ENCODE measurements around the gene TNS1.

Gene TNS1

DNA sequence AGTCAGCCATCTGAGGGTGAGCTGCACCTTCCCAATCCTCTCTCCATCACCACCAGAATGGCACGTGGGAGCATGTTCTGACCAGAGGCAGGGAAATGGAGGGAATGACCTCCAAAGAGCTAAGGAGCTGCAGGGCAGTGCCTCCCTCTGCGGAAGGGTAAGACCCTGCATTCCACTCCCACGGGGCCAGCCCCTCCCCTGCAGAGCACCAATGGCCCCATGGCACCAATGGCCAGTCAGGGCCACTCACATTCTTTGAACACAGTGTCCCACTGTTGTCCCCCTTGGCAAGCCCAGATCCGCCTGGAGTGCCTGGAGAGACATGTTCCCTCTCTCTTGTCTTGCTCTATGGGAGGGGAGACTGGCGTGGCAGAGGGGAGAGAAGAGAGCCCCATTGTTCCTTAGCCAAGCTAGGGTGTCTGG lies 164.4 kb downstream of the TNS1 start:
- no peak for FAIRE-seq
- no peak for DNase-seq (ENCODE audit: insufficient read length, low spot score)

DNA sequence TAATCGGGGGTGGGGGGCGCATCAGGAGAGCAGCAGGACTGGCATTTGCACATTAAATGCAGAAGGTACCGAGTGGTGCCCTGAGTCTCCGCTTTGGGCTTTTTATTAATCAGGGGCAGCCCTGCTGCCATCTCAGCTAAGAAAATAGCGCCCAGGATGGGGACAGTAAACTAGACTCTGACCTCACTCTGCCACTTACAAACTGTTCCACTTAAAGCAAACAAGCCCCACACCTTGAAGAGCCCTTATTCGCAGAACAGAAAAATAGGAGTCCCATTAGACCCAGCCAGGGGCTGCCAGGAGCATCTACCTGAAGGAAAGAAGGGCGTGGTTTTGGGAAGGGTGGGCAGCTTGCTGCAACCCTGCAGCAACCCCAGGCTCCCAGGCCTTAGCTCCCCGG lies 165.3 kb downstream of the TNS1 start:
- FAIRE-seq (no peak), DNase-seq (ENCODE audit: insufficient read length, low spot score) (no peak)

DNA sequence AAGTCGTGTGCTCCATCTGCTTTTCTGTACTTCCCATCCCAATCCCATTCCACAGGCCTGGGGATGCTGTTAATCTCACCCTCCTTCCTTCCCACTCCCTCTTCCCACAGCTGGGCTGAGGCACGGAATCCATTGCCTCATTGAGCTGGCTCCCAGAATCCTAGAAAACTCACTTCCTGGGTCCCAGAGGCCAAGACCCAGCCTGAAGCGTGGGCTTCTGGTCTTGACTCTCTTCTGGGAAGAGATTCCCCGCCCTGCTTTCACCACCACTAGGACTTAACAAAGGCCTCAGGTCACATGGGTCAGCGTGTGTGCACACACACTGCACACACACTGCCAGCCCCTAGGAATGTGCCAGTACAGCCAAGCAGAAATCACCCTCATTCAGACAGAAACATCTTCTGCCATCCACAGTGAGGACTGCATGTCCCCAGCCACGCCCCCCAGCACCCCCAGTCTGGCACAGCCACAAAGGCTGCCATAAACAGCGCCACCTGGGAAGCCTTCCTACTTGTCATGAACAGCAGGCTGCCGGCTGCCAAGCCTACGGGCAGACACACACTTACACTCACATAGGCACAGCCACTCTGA lies 165.8 kb downstream of the TNS1 start:
- DNase-seq (ENCODE audit: insufficient read length, low spot score) (no peak), FAIRE-seq (no peak)

DNA sequence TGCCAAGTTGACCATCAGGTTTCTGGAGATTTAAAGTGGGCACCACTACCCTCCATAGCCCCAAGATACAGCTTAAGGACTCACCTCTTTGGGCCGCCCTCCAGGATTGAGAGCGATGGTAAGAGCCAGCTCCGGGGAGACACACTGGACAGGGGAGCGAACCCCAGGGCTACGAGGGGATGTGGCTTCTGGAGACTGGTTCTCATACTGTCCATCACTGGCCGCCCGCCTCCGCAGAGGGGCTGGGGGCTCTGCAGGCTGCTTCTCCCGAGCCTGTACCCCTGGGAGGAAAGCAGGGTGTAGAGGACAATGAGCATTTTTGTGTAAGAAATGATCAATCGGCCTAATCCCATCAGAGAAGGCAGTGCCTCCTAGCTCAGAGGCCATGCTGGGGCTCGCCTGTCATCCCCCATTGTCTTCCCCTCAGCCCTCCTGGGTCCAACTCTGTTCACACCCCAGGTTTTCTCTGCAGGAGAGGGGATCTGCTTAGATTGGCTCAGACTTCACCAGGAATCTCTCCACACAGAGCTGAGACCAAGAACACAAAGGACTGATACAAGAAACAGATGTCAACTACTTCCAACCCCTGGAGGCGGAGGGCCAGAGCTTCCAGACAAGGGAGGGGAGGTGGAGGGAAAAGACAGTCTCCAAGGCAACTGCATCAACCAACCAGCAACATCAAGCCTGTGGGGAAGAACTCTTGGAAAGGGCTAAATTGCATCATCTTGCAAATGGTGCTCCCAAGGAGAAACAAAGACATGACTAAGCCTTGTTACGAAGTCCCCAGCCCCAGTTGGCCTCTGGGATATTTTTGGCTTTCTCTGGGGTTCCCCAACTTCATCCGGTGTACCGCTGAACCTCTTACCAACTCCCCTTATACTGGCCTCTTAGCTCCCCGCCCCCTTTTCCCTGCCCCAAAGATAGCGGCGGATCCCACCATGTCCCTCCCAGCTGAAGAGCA lies 166.6 kb downstream of the TNS1 start:
- FAIRE-seq (no peak), DNase-seq (ENCODE audit: insufficient read length, low spot score) (no peak)

DNA sequence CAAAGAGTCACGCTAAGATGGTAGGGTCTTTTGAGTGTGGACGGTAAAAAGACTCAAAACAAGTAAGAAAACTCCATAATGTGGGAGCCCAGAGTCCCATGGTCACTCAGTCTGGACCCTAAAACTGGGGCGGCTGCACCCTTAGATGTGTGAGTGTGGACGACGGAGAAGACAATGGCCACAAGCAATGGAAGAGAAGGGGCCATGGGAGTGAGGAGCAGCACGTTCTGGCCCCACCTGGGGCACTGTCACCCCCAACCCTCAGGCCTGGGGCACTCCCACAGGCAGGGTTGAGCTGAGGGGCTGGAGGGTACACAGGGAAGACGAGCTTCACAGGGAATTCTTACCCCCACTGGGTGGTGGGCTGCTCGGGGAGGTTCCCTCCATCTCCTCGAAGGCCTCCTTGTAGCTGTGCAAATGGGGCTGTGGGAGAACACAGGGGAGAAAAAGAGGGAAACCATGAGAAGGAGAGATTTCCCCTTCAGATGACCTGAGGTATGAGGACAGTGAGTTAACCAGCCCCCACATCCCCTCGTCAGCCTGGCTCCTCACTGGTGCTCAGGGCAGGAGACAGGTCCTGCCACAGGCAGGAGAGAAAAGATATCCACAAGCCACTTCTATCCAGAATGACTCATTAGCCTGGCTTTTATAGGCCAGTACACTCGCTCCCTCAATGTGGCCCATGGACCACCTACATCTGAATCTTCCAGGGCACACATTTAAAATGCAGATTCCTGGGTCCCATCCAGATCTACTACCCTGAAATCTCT lies 167.9 kb downstream of the TNS1 start:
- FAIRE-seq (no peak), DNase-seq (ENCODE audit: insufficient read length, low spot score) (no peak)

DNA sequence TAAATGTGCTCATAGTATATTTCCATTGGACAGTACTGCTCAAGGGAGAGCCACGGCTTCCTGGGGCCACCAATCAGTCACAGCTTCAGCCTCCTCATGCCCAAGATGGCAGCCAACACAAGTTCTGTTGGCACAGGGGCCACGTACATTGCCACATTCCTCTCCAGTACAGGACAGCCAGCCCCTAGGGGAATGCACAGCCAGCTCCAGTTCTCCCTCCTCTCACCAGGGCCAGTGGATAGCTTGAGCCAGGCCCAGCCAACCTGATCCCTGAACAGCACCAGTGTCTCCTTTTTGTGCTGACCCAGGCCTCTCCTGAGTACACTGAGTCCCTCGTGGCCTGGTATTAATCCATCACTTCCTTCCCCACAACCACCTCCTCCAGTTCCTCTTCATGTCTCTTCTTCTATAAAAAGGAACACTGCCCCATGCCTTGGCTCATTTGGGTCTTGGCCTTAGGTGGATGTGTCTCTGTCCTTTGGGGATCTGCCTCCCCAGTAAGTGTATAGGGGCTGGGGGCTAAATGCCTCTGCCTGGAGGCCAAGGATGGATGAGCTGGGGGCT lies 168.7 kb downstream of the TNS1 start:
- DNase-seq (ENCODE audit: insufficient read length, low spot score) (no peak), FAIRE-seq (no peak)

DNA sequence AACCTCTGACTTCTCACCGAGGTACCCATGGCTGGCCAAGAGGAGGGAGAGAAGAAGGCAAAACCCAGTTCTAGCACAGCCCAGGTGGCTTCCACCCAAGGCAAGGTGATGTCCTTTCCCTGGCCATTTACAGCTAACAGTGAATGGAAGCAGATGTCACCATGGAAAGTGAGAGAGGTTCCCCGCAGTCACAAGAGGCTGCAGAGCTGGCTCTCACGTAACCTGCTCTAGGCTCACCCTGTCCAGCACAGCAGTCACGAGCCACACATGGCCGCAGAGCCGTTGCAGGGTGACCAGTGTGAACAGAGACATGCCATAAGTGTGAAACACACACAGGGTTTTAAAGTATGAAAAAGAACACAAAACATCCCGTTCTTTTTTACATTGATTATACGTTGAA lies 169.4 kb downstream of the TNS1 start:
- FAIRE-seq, result no peak
- DNase-seq (ENCODE audit: insufficient read length, low spot score), result no peak

DNA sequence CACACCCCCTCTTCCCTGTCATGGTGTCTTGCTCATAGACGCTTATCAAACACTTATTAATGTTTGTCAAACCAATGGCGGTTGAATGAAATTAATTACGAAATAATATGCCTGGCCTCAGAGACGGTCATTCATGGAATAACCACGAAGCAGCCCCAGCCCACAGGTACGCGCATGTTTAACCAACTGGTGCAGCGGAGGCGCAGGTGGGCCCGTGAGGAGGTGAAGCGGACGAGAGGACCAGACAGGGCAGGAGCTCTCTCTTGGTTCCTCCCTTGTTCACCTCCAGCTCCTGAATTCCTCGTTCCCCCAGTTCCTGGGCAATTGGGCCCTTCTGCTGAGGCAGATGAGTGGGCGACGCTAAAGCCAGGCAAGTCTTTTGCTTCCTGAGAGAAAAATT lies 169.8 kb downstream of the TNS1 start:
- DNase-seq (ENCODE audit: insufficient read length, low spot score) (no peak), FAIRE-seq (no peak)

DNA sequence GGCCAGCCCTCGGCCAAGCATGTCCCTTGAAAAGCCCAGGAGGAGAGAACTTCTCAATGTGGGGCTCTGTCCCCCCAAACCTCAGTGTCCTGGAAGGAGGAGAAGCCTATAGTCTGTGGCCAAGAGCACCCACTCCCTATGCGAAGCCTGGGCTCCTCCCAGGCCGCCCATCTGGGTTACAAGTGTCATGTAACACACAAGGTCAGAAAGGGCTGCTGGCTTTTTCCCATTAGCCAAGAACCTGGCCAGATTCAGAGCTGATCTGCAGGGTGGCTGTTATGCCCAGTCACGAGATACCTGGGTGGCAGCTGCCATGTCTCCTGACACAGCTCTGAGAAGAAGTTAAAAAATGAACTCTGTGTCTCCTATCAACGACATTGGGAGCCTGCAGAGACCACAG lies 170.7 kb downstream of the TNS1 start:
- DNase-seq (ENCODE audit: insufficient read length, low spot score) (no peak), FAIRE-seq (no peak)

DNA sequence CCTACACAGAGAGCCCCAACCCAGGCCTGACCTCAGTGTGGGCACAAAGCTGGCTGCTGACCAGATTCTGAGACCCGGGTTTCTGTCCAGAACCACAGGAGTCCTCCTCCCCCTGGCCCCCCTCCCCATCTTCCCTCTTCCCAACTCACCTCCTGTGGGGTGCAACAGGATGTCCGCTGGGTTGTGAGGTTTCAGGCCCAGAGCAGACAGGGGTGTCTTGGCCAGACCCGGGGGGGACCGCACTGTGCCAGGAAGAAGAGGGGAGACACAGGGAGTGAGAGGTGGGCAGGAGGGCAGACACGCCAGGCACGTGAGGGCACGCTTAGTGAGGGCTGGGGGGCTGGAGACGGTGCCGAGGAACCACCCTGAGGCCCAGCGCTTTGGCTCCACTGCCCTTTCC lies 171.5 kb downstream of the TNS1 start:
- FAIRE-seq (no peak), DNase-seq (ENCODE audit: insufficient read length, low spot score) (no peak)

DNA sequence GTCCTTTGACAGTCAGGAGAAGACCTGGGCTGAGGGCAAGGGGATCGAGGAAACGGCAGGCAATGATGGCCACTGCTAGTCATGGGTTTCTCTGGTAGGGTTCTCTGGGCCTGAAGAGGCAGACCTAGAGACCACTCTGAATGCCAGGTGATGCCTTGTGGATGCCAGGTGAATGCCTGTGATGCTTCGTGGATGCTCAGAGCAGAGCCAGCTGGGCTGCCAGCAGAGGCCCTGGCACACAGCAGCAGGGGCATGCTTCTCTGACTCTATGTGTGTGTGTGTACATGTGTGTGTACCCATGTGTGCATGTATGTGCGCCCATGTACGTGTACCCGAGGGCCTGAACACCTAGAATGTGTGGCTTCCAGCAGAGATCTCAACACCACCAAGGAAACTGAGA lies 172.0 kb downstream of the TNS1 start:
- peak; percentile 52 for FAIRE-seq

DNA sequence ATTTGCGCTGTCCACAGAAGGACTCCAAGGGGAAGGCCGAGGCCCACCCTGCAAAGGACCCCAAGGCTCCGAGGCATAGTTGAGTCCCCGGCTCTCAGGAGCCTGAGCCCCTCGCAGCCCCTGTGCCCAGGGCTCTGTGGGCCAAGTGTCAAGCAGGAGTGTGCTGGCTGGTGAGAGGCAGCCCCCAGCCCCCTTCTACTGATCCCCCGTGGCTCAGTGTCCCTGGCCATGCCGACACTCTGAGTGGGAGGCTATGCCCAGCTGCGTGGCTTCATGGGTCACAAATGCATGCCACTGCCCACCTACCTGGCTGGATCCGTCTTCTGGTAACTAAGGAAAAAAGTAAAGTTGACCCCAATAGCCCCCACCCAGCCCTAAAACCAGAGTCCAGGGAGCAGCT lies 172.7 kb downstream of the TNS1 start:
- FAIRE-seq, result no peak
- no peak for DNase-seq (ENCODE audit: insufficient read length, low spot score)

More for the DNA sequence above, 172.0 kb downstream of the TNS1 start:
- DNase-seq (ENCODE audit: insufficient read length, low spot score), result no peak

DNA sequence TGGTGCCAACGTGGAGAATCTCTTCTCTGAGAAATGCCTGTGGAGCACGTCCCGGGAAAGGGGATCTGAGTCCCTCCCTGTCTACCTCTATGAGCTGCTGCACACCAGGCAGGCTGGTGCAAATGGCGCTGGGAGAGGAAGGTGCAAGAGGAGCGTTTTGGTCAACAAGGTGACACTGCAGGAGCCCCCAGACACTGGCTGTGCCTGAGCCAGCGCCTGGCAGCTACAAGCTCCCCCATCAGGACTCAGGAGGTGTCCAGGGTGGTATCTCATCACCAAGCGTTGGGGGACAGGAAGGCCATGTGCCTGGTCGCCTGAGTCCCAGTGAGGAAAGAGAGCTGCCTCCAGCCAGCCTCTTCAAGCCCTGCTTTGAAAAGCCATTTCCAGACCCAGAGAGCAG lies 173.4 kb downstream of the TNS1 start:
- DNase-seq (ENCODE audit: insufficient read length, low spot score), result no peak
- FAIRE-seq, result no peak

DNA sequence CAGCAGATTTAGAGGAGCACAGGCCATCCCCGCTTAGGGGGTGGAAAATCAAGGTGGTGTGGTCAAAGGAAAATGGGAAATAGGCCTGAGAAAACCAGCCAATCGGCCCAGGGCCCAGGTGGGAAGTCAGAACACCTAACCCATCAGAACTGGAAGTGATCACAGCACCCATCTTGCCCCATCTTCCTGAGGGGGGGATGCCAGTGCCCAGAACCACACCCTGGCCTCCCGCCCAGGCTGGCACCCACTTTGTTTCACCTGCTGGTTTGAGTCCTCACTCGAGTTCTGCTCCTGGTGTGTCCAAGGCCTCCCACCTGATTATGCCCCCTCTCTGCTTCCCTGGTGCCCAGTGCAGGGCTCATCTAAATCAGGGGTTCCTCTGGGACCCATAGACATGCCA lies 174.5 kb downstream of the TNS1 start:
- FAIRE-seq (no peak), DNase-seq (ENCODE audit: insufficient read length, low spot score) (no peak)

DNA sequence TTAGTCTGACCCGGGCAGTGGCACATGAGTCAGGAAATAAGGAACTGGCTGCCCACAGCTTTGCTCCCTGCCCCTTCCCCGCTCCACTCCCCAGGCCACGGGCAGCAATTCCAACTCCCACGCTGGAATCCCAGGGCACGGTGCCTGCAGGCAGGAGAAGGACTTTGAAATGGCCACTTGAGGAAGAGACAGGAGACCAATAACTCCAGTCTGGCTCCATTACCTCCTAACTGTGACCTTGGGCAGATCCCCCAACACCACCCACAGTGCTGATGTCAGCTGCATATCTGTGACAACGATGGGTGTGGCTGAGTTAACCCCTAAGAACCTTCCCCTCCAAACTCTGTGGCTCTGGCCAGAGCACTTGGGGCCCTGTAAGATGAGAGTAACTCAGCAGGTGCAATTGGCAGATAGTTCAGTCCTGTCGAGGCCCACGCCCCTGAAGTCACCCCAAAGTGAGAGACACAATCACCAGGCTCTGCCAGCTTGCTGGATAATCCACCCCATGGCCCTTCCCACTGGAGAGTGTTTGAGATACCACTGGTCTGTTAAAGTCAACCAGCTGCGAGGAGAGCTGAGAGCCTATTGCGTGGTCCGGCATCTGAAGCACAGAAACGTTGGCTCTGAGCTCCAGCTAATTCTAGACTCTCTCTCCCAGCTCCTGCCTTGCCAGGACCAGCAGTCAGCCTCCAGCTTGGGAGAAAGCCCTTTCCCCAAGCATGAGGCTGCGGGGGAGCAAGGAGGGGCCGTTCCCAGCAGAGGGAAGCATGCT lies 175.2 kb downstream of the TNS1 start:
- no peak for FAIRE-seq
- DNase-seq (ENCODE audit: insufficient read length, low spot score), result no peak

DNA sequence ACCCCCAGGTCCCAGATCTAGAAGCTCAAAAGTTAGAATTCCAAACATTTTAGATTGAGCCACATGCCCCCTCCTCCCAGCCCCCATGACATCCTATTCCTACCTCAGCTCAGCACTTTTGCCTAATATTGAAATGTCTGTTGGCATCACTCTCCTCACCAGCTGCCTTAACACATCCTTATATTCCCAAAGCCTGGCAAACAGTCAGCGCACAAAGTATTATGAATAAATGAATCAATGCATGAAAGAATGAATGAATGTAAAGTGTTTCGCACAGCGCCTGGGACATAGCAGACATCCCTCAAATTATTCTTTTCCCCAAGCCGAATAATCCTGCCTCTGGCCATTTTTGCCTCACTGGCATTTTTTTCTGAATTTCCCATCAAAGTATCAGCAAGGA lies 175.8 kb downstream of the TNS1 start:
- FAIRE-seq, result no peak

DNA sequence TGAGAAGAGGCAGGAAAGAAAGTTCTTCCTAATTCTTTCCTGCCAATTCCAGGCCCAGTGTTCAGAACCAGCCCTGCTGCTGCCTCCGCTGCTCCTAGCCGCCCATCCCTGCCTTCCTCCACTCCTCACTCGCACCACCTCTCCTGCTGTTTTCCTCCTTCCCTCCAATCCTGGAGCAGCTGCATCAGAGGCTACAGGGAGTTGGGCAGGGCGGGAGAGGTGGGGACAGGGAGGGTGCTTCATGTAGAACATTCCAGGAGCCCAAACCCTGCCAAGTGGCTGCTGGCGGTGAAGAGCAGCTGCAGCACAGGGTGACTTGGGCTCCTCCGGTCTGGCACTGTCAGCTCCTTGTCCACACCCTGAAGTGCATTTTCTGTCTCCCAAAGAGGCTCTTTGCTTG lies 176.3 kb downstream of the TNS1 start:
- no peak for DNase-seq (ENCODE audit: insufficient read length, low spot score)
- FAIRE-seq, result no peak

More for the DNA sequence above, 175.8 kb downstream of the TNS1 start:
- DNase-seq (ENCODE audit: insufficient read length, low spot score), result no peak

DNA sequence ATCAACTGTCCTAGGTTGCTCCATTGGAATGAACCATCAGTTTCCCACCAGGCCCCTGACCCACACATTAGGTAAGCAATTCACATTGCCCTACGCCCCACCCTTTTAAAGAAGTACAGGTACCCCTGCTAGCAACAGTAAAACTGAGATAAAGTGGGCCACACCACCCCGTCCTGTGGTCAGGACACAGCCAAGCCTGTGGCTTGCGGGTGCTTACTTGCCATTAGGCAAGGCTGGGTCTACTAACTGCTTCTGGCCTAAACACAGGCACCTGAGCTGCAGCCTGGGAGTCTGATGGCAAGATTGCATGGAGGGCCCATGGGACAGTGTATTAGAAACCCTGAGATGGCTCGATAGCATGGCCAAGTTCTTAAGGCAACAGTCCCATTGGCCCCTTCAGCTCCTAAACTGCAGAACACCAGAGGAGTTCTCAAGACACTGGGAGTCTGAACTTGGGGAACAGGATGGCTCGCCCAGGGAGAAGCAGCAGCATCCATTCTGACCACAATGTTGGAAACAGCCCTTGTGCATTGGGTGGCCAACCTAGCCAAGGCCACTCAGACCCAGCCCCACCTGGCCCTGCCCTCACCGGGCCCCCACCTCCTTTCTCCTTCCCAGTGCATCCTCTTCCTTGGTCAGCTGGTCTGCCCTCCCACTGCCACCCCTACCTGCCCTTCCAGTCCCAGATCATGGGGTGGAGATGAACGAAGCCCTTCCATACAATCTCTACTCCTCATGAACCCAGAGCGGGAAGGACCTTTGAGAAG lies 177.1 kb downstream of the TNS1 start:
- DNase-seq (ENCODE audit: insufficient read length, low spot score) (no peak), FAIRE-seq (no peak)

DNA sequence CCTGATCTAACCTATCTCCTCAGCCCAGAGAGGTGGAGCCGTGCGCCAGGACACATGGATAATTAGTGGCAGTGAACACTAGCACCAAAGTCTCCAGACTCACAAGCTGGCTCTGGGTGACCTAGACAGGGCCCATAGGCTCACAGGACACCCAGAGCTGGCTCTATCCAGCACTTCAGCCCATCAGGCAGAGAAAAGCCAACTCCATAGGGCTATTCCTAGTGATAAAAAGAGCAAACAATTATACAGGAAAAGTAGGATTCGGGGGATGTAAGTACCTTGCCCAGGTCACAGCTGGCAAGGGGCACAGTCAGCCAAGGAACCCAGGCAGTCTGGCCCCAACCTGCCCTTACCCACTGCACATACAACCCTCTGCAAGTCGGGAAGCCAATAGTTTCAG lies 178.6 kb downstream of the TNS1 start:
- FAIRE-seq, result no peak

DNA sequence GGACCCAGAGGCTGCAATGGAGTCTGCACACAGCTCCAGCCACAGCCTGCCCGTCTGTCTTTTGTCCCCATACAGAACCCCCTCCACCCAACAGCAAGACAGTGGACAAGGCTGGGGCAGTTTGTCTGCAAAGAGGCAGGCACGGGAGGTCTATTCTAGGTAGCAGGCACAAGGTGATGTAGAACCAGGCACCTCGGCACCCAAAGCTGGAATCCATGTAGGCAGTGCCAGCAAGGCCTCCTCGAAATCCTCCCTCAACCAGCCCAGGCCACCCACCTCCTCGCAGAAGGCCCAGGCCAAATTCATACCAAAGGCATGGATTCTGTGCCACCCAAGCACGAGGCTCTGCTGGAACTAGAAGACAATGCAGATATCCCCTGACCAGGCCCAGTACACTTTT lies 179.2 kb downstream of the TNS1 start:
- FAIRE-seq (no peak), DNase-seq (ENCODE audit: insufficient read length, low spot score) (no peak)

More for the DNA sequence above, 178.6 kb downstream of the TNS1 start:
- no peak for DNase-seq (ENCODE audit: insufficient read length, low spot score)
